Kidney (tissue), 14 donors: ENCODE measurements around the gene TAX1BP1. TPM values are rescaled to one million over a fixed set of nuclear protein-coding genes. Genes with fewer than 3 reads are reported as not detected.

ENCODE experiments used
- DNase-seq, 5 donors: peaks; one replicate each; pipeline ENCODE4 v3.0.0-alpha.2; 2013 to 2020
- FAIRE-seq: peaks from 2 replicates; lab custom pipeline; 2012; peaks lifted over from hg19 to GRCh38; lab: Jason Lieb, UNC
- H3K27ac ChIP-seq, 2 donors: one replicate each; pipeline ENCODE4 v1.7.0; 2013; ENCODE audit warnings: low read depth in 2 of 2, low read length in 2 of 2, inconsistent platforms in 1 of 2
- H3K27me3 ChIP-seq: one replicate; pipeline ENCODE4 v1.7.1; 2013; ENCODE audit warnings: low read length, inconsistent platforms; ENCODE audit not compliant: control insufficient read depth, insufficient read depth
- H3K36me3 ChIP-seq, 3 donors: one replicate each; pipeline versions ENCODE4 v1.7.0 to v1.7.1; 2013; ENCODE audit warnings: low read length in 3 of 3, control low read depth in 1 of 3, inconsistent platforms in 1 of 3; ENCODE audit not compliant: insufficient read depth in 3 of 3, control insufficient read depth in 2 of 3
- H3K4me1 ChIP-seq, 3 donors: one replicate each; pipeline versions ENCODE4 v1.7.0 to v1.7.1; 2013; ENCODE audit warnings: low read length in 3 of 3, inconsistent platforms in 1 of 3, low read depth in 1 of 3; ENCODE audit not compliant: control insufficient read depth in 2 of 3, insufficient read depth in 2 of 3
- H3K4me3 ChIP-seq, 3 donors: one replicate each; pipeline versions ENCODE4 v1.7.0 to v1.8.1; 2013; ENCODE audit warnings: low read length in 3 of 3, control low read depth in 1 of 3, inconsistent platforms in 1 of 3
- H3K9ac ChIP-seq, 3 donors: one replicate each; pipeline versions ENCODE4 v1.7.0 to v1.7.1; 2013; ENCODE audit warnings: low read length in 3 of 3, control low read depth in 1 of 3, inconsistent platforms in 1 of 3
- H3K9me3 ChIP-seq, 3 donors: one replicate each; pipeline versions ENCODE4 v1.7.0 to v1.7.1; 2013; ENCODE audit warnings: low read length in 3 of 3, control low read depth in 1 of 3, inconsistent platforms in 1 of 3; ENCODE audit not compliant: control insufficient read depth in 2 of 3, insufficient read depth in 1 of 3
- intact Hi-C: fragments of 100-400 bp; cut with DNase I; formaldehyde crosslinking; loops from one replicate; pipeline ENCODE4 v1.11.1; 2022
- polyA plus RNA-seq: library from polyadenylated mRNA; stranded (reverse); fragments of 350-450 nt; fragmentation: Illumina TruSeq; extraction: RNeasy Lipid Tissue Mini Kit (QIAGEN cat#74804); gene quantifications from one replicate; pipeline ENCODE4 v1.2.3, GENCODE V29; 2014; ENCODE audit warnings: low read depth, low replicate concordance; ENCODE audit not compliant: insufficient read depth
- total RNA-seq: library from RNA; stranded (reverse); fragmentation: NEBNext Ultra II Directional; extraction: Animal tissue kit (Norgen Biotek cat#: 25700); gene quantifications from one replicate; pipeline ENCODE4 v1.2.1, GENCODE V29; 2021
- TF ChIP-seq, protein P1 (sequence below): IDR thresholded peaks from 3 replicates; pipeline ENCODE4 v1.5.1; 2012; ENCODE audit warnings: mild to moderate bottlenecking, moderate library complexity, borderline replicate concordance; ENCODE audit not compliant: insufficient read depth; ENCODE audit errors: extremely low read depth
- donor health status: control.
- donor health status: control.
- donor health status: control.
- donor health status: control.
- donor health status: control.
- donor health status: DM: yes; HTN: yes; CAD: no.
- donor health status: Normal renal cell carcinoma (clear cell type).

The TAX1BP1 gene
- total and polyA plus RNA-seq, 2 donors from 2014 or later = 88.4 to 113 TPM

DNA sequence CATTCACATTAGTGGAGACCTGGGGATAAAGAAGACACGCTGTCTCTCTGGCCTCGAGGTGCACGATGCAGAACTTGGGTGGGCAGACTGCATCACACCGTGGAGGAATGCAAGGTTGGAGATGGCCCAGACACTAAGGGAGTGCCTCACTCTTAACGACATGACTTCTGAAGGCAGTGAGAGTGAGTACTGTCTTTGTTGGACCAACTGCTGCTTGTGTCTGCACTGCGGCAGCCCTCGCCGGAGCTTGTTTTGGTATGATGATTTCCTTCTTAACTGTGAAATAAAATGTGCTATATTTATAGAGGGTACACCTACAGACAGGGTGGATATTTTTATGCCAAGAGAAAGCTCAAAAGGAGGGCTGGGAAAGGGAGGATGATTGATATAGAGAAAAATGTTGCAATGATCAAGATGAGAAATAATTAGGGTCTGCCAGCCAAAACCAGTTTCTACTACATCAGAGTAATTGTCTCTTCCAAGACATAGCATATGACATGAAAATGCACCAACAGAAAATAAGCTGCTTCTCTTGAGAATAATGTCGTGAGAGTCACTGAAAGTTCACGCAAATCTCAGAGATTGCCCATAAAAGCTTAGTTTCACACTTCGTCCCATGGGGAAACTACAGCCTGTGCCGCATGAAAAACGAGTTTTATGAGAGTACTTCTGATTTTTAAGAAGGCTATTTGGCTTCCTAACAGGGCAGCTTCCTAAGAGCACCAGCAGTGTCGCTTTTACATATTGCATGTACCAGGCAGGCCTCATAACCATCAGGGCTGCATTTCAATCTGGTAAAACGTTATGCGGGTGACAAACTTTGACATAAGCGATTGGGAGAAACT lies 127.1 kb downstream of the TAX1BP1 start:
- intact Hi-C loops = no loop called here
- TF ChIP-seq, protein P1, sequence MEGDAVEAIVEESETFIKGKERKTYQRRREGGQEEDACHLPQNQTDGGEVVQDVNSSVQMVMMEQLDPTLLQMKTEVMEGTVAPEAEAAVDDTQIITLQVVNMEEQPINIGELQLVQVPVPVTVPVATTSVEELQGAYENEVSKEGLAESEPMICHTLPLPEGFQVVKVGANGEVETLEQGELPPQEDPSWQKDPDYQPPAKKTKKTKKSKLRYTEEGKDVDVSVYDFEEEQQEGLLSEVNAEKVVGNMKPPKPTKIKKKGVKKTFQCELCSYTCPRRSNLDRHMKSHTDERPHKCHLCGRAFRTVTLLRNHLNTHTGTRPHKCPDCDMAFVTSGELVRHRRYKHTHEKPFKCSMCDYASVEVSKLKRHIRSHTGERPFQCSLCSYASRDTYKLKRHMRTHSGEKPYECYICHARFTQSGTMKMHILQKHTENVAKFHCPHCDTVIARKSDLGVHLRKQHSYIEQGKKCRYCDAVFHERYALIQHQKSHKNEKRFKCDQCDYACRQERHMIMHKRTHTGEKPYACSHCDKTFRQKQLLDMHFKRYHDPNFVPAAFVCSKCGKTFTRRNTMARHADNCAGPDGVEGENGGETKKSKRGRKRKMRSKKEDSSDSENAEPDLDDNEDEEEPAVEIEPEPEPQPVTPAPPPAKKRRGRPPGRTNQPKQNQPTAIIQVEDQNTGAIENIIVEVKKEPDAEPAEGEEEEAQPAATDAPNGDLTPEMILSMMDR = no peak
- FAIRE-seq (no peak), DNase-seq (no peak)
- Histone ChIP-seq H3K4me3 (no peak overlapping the region), H3K9ac (no peak overlapping the region), H3K9me3 (no peaks in the 10 kb centered on the region), H3K27ac (no peak overlapping the region), H3K27me3 (no peaks in the 10 kb centered on the region), H3K36me3 (no peaks in the 10 kb centered on the region), H3K4me1 (no peaks in the 10 kb centered on the region)

DNA sequence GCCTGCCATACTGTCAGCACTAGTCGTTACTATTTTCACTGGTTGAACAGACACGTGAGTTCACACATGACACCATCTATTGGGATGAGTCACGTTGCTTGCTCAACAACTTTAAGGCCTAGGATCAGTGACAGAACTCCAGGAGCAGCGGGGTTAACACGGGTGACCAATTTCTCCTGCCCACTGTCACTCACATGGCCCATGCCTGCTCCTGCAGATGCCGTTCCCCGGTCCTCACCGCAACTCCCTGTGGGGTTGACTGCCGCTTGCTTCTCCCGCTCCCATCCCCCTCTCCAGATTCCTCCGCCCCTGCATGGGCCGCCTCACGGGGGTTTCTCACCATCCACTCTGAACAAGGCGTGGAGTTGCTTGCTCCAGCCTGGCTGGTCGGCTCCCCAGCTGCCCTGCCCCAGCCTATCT lies 128.2 kb downstream of the TAX1BP1 start:
- H3K9ac ChIP-seq = no peak overlapping the region
- no peak overlapping the region for H3K27ac ChIP-seq
- no peak for FAIRE-seq
- TF ChIP-seq, protein P1 = no peak
- peaks cover 0 to 7% (median 2%) of the 10 kb centered on the region in 3 donors for H3K4me1 ChIP-seq
- DNase-seq = peak in 1 of 5 donors; percentile 75
- intact Hi-C loops = no loop called here
- H3K27me3 ChIP-seq = no peaks in the 10 kb centered on the region
- no peak overlapping the region for H3K4me3 ChIP-seq
- no peaks in the 10 kb centered on the region for H3K36me3 ChIP-seq
- H3K9me3 ChIP-seq = no peaks in the 10 kb centered on the region

DNA sequence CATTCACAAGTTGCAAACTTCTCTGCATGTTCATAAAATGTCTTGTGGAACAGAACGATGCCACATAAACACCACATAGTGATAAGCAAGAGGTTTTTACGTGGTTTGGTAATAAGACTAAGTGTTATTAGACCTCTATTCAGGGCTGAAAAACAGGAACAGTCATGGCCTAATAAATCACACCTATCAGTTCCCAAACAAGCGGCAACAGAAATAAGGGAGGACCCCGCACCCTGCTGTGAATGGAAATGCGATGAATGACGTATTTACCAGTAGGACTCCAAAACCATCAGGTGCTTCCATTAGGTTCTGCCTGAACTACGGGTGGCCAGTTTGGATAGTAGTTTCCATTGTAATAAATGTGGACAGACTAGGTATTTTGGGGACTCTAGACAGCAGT lies 129.1 kb downstream of the TAX1BP1 start:
- no peak for FAIRE-seq
- Histone ChIP-seq H3K4me3 (no peak overlapping the region), H3K27me3 (no peaks in the 10 kb centered on the region), H3K9me3 (no peaks in the 10 kb centered on the region), H3K9ac (no peak overlapping the region), H3K4me1 (peaks cover 0 to 14% (median 9%) of the 10 kb centered on the region in 3 donors), H3K36me3 (no peaks in the 10 kb centered on the region), H3K27ac (no peak overlapping the region)
- TF ChIP-seq, protein P1 = no peak
- intact Hi-C loops = no loop called here
- DNase-seq = no peak
